ENCODE results near the gene COCH. TPM values are rescaled to one million over a fixed set of nuclear protein-coding genes. Genes with fewer than 3 reads are reported as not detected.

Gene COCH
- total and polyA plus RNA-seq, 2 experiments from 2014 or later, result 12.9 to 20.6 TPM

GRCh38 chr14:30876692-30877091 lies 2.3 kb downstream of the COCH start:
- H3K9me3 Mint-ChIP-seq, result no peaks in the 10 kb centered on the region
- no peak overlapping the region for H3K4me2 ChIP-seq
- no peak for DNase-seq (ENCODE audit: low spot score)
- peaks cover 30% of the 10 kb centered on the region for H3K4me1 ChIP-seq (ENCODE audit: insufficient read depth)
- peaks cover 20% of the 10 kb centered on the region for H3K4me1 Mint-ChIP-seq
- peaks cover 51% of the 10 kb centered on the region for H3K27me3 ChIP-seq (ENCODE audit: insufficient read depth)
- H3K27ac ChIP-seq (ENCODE audit: low read depth), result no peak overlapping the region
- no peaks in the 10 kb centered on the region for H3K79me2 ChIP-seq (replicated peaks; ENCODE audit: insufficient read depth)
- no peak overlapping the region for H3K4me3 ChIP-seq
- 0 out of 2 replicates have a peak, but pooled peaks cover 3% of the 10 kb centered on the region for H3F3A ChIP-seq (replicated peaks; ENCODE audit: low read depth)
- ATAC-seq, result no peak
- H3K4me3 Mint-ChIP-seq, result no peak overlapping the region
- no peak overlapping the region for H3K27ac Mint-ChIP-seq
- H2AFZ ChIP-seq, result no peak overlapping the region
- no peak for TF ChIP-seq POLR2AphosphoS5 (IDR thresholded peaks at IDR 0.05; ENCODE audit: low read depth)
- TF ChIP-seq EZH2 (IDR thresholded peaks at IDR 0.05; ENCODE audit: low read depth, unreplicated experiment), result no peak
- no peak for TF ChIP-seq REST (IDR thresholded peaks at IDR 0.05; ENCODE audit: unreplicated experiment)
- no peak for TF ChIP-seq ZNF114 (CRISPR knock-in tag; IDR thresholded peaks at IDR 0.05)
- no peak for TF ChIP-seq ZNF331 (CRISPR knock-in tag; IDR thresholded peaks at IDR 0.05; ENCODE audit: low read depth)
- no peak for TF ChIP-seq ETS1 (IDR thresholded peaks at IDR 0.05)
- TF ChIP-seq ZNF462 (CRISPR knock-in tag; IDR thresholded peaks at IDR 0.05), result no peak
- no peak for TF ChIP-seq NANOG (IDR thresholded peaks at IDR 0.05; ENCODE audit: borderline replicate concordance)
- no peak for TF ChIP-seq EZH2phosphoT487 (IDR thresholded peaks at IDR 0.05; ENCODE audit: unreplicated experiment)
- TF ChIP-seq CREB1 (CRISPR knock-in tag; IDR thresholded peaks at IDR 0.05; ENCODE audit: low read depth), result no peak
- TF ChIP-seq JUNB (IDR thresholded peaks at IDR 0.05; ENCODE audit: unreplicated experiment), result no peak
- TF ChIP-seq CTCF (conservative IDR thresholded peaks at IDR 0.05; ENCODE audit: low read depth in 2 of 2), result no peak
- no peaks in the 10 kb centered on the region for H3K9me2 ChIP-seq (ENCODE audit: insufficient read depth)
- H3K27me3 Mint-ChIP-seq (ENCODE audit: insufficient read depth, low read depth, poor library complexity), result peaks cover 39% of the 10 kb centered on the region
- H3K36me3 Mint-ChIP-seq (ENCODE audit: low read depth), result no peaks in the 10 kb centered on the region; the same call in 2 of the 3 replicates
- H3K36me3 ChIP-seq (ENCODE audit: insufficient read depth), result no peaks in the 10 kb centered on the region
- H4K20me1 ChIP-seq (replicated peaks; ENCODE audit: insufficient read depth), result no peaks in the 10 kb centered on the region

All from GM23338 (cell line).